Ishikawa (cell line): ENCODE results near the gene ZFAND2B.

Experiments
- CEBPB ChIP-seq: IDR thresholded peaks from 2 replicates; pipeline ENCODE4 v1.6.1; 2012
- CREB1 ChIP-seq: IDR thresholded peaks from 2 replicates; pipeline ENCODE4 v1.6.1; 2012; ENCODE audit warnings: low read depth
- EGR1 ChIP-seq: IDR thresholded peaks from 2 replicates; pipeline ENCODE4 v1.6.1; 2012
- EP300 ChIP-seq: IDR thresholded peaks from 2 replicates; pipeline ENCODE4 v1.6.1; 2012; ENCODE audit warnings: borderline replicate concordance
- FOXM1 ChIP-seq: IDR thresholded peaks from 2 replicates; pipeline ENCODE4 v1.6.1; 2012; ENCODE audit warnings: low read depth, borderline replicate concordance
- MAX ChIP-seq: IDR thresholded peaks from 2 replicates; pipeline ENCODE4 v1.6.1; 2012
- NFIC ChIP-seq: IDR thresholded peaks from 2 replicates; pipeline ENCODE4 v1.6.1; 2012
- RAD21 ChIP-seq: IDR thresholded peaks from 2 replicates; pipeline ENCODE4 v1.6.1; 2012; ENCODE audit warnings: low read depth
- REST ChIP-seq: IDR thresholded peaks from 2 replicates; pipeline ENCODE4 v1.6.1; 2012; ENCODE audit warnings: low read depth, mild to moderate bottlenecking
- TAF1 ChIP-seq: IDR thresholded peaks from 2 replicates; pipeline ENCODE4 v1.6.1; 2012; ENCODE audit warnings: low read depth, mild to moderate bottlenecking
- TCF12 ChIP-seq: IDR thresholded peaks from 2 replicates; pipeline ENCODE4 v1.6.1; 2012; ENCODE audit warnings: low read depth
- TEAD4 ChIP-seq: IDR thresholded peaks from 2 replicates; pipeline ENCODE4 v1.6.1; 2012
- USF1 ChIP-seq: IDR thresholded peaks from 2 replicates; pipeline ENCODE4 v1.6.1; 2012
- YY1 ChIP-seq: IDR thresholded peaks from 2 replicates; pipeline ENCODE4 v1.6.1; 2012; ENCODE audit warnings: low read depth
- ZBTB7A ChIP-seq: IDR thresholded peaks from 2 replicates; pipeline ENCODE4 v1.6.1; 2012; ENCODE audit warnings: low read depth

ZFAND2B gene

GRCh38 chr2:219248845-219249202, 42.2 kb downstream of the ZFAND2B start:
- no peak for TF ChIP-seq EP300
- no peak for TF ChIP-seq YY1
- no peak for TF ChIP-seq TEAD4
- TF ChIP-seq REST, result no peak
- no peak for TF ChIP-seq RAD21
- TF ChIP-seq EGR1, result no peak
- TF ChIP-seq TCF12, result no peak
- no peak for TF ChIP-seq TAF1
- no peak for TF ChIP-seq FOXM1
- no peak for TF ChIP-seq CEBPB
- no peak for TF ChIP-seq NFIC
- TF ChIP-seq USF1, result no peak
- no peak for TF ChIP-seq CREB1
- TF ChIP-seq ZBTB7A, result no peak
- no peak for TF ChIP-seq MAX

- peak; percentile 57 for TF ChIP-seq NFIC
- no peak for TF ChIP-seq EP300
- TF ChIP-seq TAF1, result no peak
- no peak for TF ChIP-seq ZBTB7A
- TF ChIP-seq REST, result no peak
- peak; percentile 70 for TF ChIP-seq CREB1
- no peak for TF ChIP-seq TEAD4
- no peak for TF ChIP-seq EGR1
Measured at GRCh38 chr2:219249203-219249980, 42.8 kb downstream of the ZFAND2B start.

- TF ChIP-seq EP300, result no peak
- no peak for TF ChIP-seq TEAD4
- TF ChIP-seq RAD21, result no peak
- no peak for TF ChIP-seq NFIC
- TF ChIP-seq EGR1, result no peak
- TF ChIP-seq MAX, result no peak
- TF ChIP-seq FOXM1, result no peak
- no peak for TF ChIP-seq USF1
- TF ChIP-seq CEBPB, result no peak
- TF ChIP-seq YY1, result no peak
- no peak for TF ChIP-seq TAF1
- no peak for TF ChIP-seq REST
- no peak for TF ChIP-seq TCF12
- TF ChIP-seq ZBTB7A, result no peak
- TF ChIP-seq CREB1, result no peak
Measured at GRCh38 chr2:219250049-219250781, 43.6 kb downstream of the ZFAND2B start.

DNA sequence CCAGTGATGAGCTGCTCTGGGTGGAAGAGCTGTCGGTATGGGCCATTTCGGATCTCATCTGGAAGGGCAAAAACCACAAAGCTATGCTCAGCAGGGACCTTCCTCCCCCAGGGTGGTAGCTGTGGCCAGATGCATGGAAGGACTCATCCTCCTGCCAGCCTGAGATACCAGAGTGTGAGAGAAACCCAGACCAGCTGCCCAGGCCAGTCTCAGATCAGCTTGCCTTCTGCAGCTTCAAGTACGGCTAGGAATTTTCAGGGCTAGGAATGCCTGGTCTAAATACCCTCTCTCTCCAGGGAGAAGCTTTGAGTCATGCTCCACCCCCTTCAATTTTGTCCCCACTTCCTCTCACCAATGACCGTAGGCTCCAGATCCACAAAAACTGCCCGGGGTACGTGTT, 45.1 kb downstream of the ZFAND2B start:
- no peak for TF ChIP-seq CEBPB
- no peak for TF ChIP-seq RAD21
- no peak for TF ChIP-seq MAX
- TF ChIP-seq YY1, result no peak
- TF ChIP-seq EGR1, result no peak
- no peak for TF ChIP-seq CREB1
- no peak for TF ChIP-seq TAF1
- no peak for TF ChIP-seq TEAD4
- no peak for TF ChIP-seq TCF12
- no peak for TF ChIP-seq ZBTB7A
